NCI-H82 treated with DMSO at 0.1 percent for 48 hours (cell line): ENCODE results near the gene DERA.

Experiments used
- DNase-seq: peaks from one replicate; lab custom pipeline; 2025; ENCODE audit not compliant: unreplicated experiment; lab: John Stamatoyannopoulos, UW

The DERA gene

GRCh38 chr12:16072678-16073077, 161.5 kb downstream of the DERA start:
- DNase-seq: peak; percentile 51

- no peak for DNase-seq
Measured at GRCh38 chr12:16074894-16075293, 163.8 kb downstream of the DERA start.

DNA sequence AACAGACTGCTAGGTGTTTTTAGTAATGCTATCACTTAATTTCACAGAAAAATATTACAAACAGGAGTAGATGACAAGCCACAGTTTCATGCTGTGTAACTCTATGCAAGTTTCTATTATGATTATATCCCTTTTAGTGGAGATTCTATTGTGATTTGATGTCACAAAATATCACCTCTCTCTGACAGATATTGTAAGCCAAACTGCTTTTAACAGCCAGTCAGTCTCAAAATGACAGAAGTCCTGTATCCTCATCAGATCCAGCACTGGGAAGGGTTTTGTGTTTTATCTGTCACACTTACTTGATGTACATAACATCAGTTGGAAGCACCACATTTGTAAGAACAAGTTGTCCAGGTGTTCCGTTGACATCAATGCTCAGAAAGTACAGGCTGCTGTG, 164.8 kb downstream of the DERA start:
- DNase-seq: no peak

GRCh38 chr12:16076557-16076956, 165.4 kb downstream of the DERA start:
- peak; percentile 87 for DNase-seq

- DNase-seq: no peak
Measured at GRCh38 chr12:16076970-16077522, 165.9 kb downstream of the DERA start.

DNA sequence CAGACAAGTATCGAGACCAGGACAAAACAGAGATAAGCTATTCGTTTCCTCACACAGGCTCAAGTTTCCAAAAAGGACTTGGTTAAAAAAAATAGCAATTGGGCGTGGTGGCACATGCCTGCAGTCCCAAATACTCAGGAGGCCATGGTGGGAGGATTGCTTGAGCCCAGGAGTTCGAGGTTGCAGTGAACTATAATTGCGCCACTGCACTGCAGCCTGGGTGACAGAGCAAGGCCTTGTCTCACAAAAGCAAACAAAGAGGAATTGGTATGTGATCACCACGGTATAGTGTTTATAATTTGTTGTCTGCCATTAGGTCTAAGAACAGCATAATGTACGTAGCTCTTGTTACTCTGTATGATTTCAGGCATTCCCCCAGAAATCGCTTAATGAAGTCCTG, 175.3 kb downstream of the DERA start:
- no peak for DNase-seq

GRCh38 chr12:16086942-16087341, 175.8 kb downstream of the DERA start:
- no peak for DNase-seq
